HG03571 (cell line): ENCODE measurements around the gene MAL.

ENCODE experiments used
- ATAC-seq: cut with Tn5 transposase; IDR thresholded peaks from one replicate; pipeline ENCODE4 v1.9.1; 2021; ENCODE audit not compliant: unreplicated experiment

Gene MAL

DNA sequence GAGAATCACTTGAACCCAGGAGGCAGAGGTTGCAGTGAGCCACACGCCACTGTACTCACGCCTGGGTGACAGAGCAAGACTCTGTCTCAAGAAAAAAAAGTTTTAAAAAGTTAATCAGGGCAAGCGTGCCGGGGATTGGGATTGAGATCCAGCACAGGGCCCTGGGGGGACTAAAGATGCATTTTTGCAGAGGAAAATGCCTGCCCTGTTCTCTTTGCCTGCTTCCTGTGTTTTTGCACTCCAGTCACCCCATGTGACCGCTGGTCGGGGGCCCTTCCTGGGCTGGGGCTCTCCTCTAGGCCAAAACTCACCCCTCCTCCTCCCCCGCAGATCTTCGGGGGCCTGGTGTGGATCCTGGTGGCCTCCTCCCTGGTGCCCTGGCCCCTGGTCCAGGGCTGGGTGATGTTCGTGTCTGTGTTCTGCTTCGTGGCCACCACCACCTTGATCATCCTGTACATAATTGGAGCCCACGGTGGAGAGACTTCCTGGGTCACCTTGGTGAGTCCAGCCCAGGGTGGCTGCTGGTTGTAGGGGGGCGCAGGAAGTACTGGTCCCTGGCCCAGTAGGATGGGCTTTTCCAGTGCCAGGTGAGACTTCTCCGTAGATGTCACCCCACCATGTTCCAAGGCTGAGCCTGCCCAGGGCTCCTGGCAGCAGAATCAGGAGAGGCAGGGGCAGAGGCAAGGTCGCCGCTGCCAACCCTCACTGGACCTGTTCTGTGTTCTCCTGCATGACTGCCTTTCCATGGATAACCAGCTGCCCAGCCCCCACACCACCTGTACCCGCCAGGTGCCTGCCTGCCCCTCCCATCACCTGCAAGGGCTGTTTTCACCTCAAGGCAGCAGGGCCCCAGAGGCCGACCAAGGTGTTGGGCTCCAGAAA lies 22.4 kb downstream of the MAL start:
- no peak for ATAC-seq

- ATAC-seq, result no peak
These were observed 23.5 kb downstream of the MAL start for GRCh38 chr2:95048825-95049682.

DNA sequence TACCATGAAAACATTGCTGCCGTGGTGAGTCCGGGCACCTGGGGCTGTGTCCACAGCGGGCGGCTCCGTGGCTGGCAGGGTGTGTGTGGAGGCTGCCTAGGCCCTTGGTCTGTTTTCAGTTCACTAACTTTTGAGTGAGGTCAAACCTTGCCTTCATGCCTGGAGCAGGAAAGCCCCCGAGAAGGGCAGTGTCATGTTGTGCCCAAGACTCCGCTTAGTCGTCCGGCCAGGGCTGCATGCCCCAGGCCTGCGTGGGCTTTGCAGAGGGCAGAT lies 24.1 kb downstream of the MAL start:
- no peak for ATAC-seq

DNA sequence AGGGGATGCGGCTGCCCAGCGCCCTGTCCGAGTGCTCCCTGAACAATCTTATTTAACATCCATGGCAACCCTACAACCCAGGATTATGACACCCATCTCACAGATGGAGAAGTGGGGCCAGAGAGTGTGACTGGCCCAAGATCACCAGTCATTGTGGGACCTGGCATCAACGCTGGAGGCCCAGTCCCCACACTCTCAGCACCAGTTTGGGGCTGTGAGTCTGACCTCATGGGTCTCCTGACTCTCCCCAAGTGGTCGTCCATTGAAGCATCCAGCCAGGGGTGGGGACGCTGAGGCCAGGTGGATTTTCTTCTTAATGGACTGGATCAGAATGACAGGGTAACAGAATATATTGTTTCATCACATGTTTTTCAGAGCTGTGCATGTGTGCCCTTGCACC lies 24.5 kb downstream of the MAL start:
- no peak for ATAC-seq

- no peak for ATAC-seq
These were observed 25.1 kb downstream of the MAL start for GRCh38 chr2:95050385-95051300.

- no peak for ATAC-seq
These were observed 26.1 kb downstream of the MAL start for GRCh38 chr2:95051626-95052025.

DNA sequence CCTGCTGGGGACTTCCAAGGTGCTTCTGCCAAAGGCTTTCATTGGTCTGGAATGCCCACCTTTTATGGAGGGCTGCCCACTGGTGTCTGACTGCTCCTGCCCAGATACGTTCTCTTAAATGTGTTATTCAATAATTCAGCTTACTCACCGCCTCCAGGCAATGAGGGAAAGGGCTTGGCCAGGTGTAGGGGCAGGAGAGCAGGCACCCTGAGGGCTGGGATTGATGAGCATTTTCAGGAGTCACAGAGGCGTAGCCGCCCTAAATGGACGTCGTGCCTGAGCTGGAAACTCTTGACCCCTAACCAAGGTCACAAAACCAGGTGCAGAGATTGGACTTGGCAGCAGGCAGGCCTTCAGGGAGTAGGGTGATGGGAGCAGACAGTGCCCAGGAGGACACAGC lies 26.8 kb downstream of the MAL start:
- ATAC-seq, result no peak

DNA sequence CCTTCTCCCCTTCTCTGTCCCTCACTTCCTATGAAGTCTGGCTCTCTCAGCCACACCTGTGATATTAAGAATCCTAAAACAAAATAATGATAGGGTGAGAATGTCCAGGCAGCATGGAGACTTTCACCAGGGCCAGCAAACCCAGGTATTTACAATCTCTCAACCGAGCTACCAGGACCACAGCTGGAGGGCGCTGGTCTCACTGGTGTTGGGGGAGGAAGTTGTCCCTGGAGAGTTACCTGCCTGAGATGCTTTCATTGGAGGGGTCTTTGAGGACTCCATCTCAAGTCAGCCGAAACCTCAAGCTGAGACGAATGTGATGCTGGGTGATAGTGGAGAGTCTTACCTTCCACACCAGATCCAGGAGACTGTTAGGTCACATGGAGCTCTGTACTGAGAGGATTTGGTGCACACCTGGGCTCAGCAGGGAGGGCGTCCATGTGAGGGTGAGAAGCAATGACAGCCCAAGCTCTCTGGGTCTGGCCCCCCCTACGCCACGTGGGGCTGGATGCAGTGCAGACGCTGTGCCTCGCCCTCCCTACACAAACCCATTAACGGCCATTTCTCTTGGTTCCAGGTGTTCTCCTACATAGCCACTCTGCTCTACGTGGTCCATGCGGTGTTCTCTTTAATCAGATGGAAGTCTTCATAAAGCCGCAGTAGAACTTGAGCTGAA lies 27.4 kb downstream of the MAL start:
- ATAC-seq, result no peak

- no peak for ATAC-seq
These were observed 28.0 kb downstream of the MAL start for GRCh38 chr2:95053543-95053942.

- ATAC-seq, result no peak
These were observed 28.5 kb downstream of the MAL start for GRCh38 chr2:95054016-95054415.

DNA sequence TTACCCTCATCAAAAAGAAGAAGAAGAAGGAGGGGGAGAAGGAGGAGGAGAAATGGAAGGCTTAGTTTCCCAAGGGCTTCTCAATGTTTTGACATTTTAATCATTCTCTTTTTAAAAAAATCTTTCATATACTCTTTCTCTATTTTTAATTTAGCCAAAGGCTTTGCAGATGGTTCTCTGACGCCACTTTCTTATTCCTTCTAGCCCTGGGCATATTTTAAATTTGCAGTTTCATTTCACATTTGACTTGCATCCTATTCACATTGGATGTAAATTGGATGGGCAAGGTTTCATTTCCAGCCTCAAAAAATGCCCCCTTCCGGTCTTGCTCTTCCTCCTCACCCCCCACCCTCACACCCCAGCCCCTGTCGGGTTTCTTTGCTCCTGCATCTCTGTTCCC lies 29.8 kb downstream of the MAL start:
- no peak for ATAC-seq

DNA sequence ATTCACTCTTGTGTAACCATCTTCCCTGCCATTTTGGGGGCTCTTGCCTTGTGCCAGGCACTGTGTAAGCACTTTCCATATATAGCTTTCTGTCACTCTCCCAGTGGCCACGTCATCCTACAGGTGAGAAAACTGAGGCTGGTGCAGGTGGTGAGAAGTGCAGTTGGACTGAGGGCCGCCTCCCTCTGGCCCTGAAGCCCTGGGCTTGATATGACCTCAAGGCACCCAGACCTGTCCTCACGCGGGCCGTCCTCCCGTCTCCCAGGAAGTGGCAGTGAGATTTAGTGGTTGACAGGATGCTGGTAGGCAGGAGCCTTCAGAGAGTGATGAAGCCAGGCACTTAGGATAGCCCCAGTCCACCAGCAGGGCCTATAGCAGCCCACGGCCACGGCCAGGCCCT lies 30.5 kb downstream of the MAL start:
- no peak for ATAC-seq

- ATAC-seq, result no peak
These were observed 31.3 kb downstream of the MAL start for GRCh38 chr2:95056461-95057459.

DNA sequence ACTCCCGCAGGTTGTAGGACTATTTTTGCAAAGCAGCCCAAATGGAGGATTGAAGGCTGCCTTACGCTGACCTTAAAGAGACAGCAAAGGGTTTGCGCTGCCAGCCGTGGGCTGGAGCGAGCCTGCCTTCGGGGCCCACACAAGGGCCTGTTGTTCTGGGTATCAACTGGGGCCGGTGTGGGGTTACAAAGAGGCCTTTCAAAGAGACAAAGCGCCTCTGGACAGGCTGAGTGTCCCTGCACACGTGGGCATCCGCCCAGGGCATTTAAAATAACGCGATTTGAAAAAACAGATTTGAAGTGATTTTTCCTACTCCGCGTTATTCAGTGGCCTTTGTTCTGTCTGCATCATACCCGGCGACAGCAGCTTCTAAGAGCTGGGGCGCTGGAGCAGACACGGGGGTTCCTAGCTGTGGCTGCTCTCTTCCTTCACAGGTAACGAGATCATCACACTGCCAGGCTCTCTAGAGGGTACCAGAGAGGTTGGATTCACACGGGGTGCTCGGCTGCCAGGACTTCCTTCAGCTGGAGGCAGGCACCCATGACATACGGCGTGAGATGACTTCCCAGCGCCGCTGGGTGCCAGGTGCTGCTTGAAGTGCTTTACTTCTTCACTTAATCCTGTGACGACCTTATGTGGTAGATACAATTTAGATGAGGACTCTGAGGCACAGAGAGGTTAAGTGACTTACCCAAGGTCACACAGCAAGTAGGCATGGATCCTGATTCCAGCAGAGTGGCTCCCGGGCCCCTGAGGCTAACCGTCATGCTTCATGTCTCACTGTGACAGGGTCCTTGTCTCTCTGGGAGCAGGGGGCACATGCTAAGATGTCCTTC lies 32.2 kb downstream of the MAL start:
- ATAC-seq, result no peak

GRCh38 chr2:95058466-95058988 lies 33.0 kb downstream of the MAL start:
- no peak for ATAC-seq

GRCh38 chr2:95058989-95059641 lies 33.6 kb downstream of the MAL start:
- no peak for ATAC-seq

GRCh38 chr2:95059656-95060370 lies 34.3 kb downstream of the MAL start:
- no peak for ATAC-seq
